ENCODE measurements around the gene ITGAD.
"Not testable (repeated sequence)": the region's sequence is repeated elsewhere in the genome, so short reads cannot be mapped to it uniquely, and the experiment has no call there.

Gene ITGAD

GRCh38 chr16:31421587-31421986, 28.5 kb downstream of the ITGAD start:
- in situ Hi-C loops (cut with HindIII; ENCODE audit: low pct_ligation_motif_present, low pct_unique_long_range_greater_than_20kb, low sequenced_read_pairs), result no loop called here
- no peak for DNase-seq

- in situ Hi-C loops (cut with HindIII; ENCODE audit: low pct_ligation_motif_present, low pct_unique_long_range_greater_than_20kb, low sequenced_read_pairs), result no loop called here
- DNase-seq, result no peak
Observed at GRCh38 chr16:31423241-31423640, 30.1 kb downstream of the ITGAD start.

- in situ Hi-C loops (cut with HindIII; ENCODE audit: low pct_ligation_motif_present, low pct_unique_long_range_greater_than_20kb, low sequenced_read_pairs), result no loop called here
- no peak for DNase-seq
Observed at GRCh38 chr16:31423801-31424200, 30.7 kb downstream of the ITGAD start.

GRCh38 chr16:31427441-31428278, 34.5 kb downstream of the ITGAD start:
- no peak for DNase-seq
- in situ Hi-C loops (cut with HindIII; ENCODE audit: low pct_ligation_motif_present, low pct_unique_long_range_greater_than_20kb, low sequenced_read_pairs), result no loop called here

GRCh38 chr16:31428279-31428597, 35.1 kb downstream of the ITGAD start, which contains the start of gene COX6A2:
Gene COX6A2 (minus strand): TSS chr16:31428360. CDS start chr16:31428325, 35 bp downstream.
- in situ Hi-C loops (cut with HindIII; ENCODE audit: low pct_ligation_motif_present, low pct_unique_long_range_greater_than_20kb, low sequenced_read_pairs), result no loop called here
- no peak for DNase-seq

GRCh38 chr16:31428638-31429247, 35.6 kb downstream of the ITGAD start:
- in situ Hi-C loops (cut with HindIII; ENCODE audit: low pct_ligation_motif_present, low pct_unique_long_range_greater_than_20kb, low sequenced_read_pairs), result no loop called here
- no peak for DNase-seq

GRCh38 chr16:31429314-31429713, 36.2 kb downstream of the ITGAD start:
- no peak for DNase-seq
- in situ Hi-C loops (cut with HindIII; ENCODE audit: low pct_ligation_motif_present, low pct_unique_long_range_greater_than_20kb, low sequenced_read_pairs), result no loop called here

GRCh38 chr16:31429796-31430195, 36.7 kb downstream of the ITGAD start:
- no peak for DNase-seq
- in situ Hi-C loops (cut with HindIII; ENCODE audit: low pct_ligation_motif_present, low pct_unique_long_range_greater_than_20kb, low sequenced_read_pairs), result no loop called here

GRCh38 chr16:31430380-31431052, 37.4 kb downstream of the ITGAD start:
- in situ Hi-C loops (cut with HindIII; ENCODE audit: low pct_ligation_motif_present, low pct_unique_long_range_greater_than_20kb, low sequenced_read_pairs), result no loop called here
- no peak for DNase-seq

GRCh38 chr16:31435341-31436220, 42.4 kb downstream of the ITGAD start:
- in situ Hi-C loops (cut with HindIII; ENCODE audit: low pct_ligation_motif_present, low pct_unique_long_range_greater_than_20kb, low sequenced_read_pairs), result no loop called here
- DNase-seq, result no peak

- in situ Hi-C loops (cut with HindIII; ENCODE audit: low pct_ligation_motif_present, low pct_unique_long_range_greater_than_20kb, low sequenced_read_pairs), result no loop called here
- DNase-seq, result no peak
Observed at GRCh38 chr16:31436221-31437045, 43.3 kb downstream of the ITGAD start.

- in situ Hi-C loops (cut with HindIII; ENCODE audit: low pct_ligation_motif_present, low pct_unique_long_range_greater_than_20kb, low sequenced_read_pairs), result no loop called here
- no peak for DNase-seq
Observed at GRCh38 chr16:31438414-31438813, 45.3 kb downstream of the ITGAD start.

- in situ Hi-C loops (cut with HindIII; ENCODE audit: low pct_ligation_motif_present, low pct_unique_long_range_greater_than_20kb, low sequenced_read_pairs); DNase-seq: not testable (repeated sequence)
Observed at GRCh38 chr16:31439023-31439422, 45.9 kb downstream of the ITGAD start.

GRCh38 chr16:31439519-31439918, 46.4 kb downstream of the ITGAD start:
- in situ Hi-C loops (cut with HindIII; ENCODE audit: low pct_ligation_motif_present, low pct_unique_long_range_greater_than_20kb, low sequenced_read_pairs), result no loop called here
- DNase-seq, result no peak

- in situ Hi-C loops (cut with HindIII; ENCODE audit: low pct_ligation_motif_present, low pct_unique_long_range_greater_than_20kb, low sequenced_read_pairs), result no loop called here
- DNase-seq, result no peak
Observed at GRCh38 chr16:31440516-31441184, 47.5 kb downstream of the ITGAD start.

- no peak for DNase-seq
- in situ Hi-C loops (cut with HindIII; ENCODE audit: low pct_ligation_motif_present, low pct_unique_long_range_greater_than_20kb, low sequenced_read_pairs), result no loop called here
Observed at GRCh38 chr16:31441956-31442355, 48.8 kb downstream of the ITGAD start.

- DNase-seq; in situ Hi-C loops (cut with HindIII; ENCODE audit: low pct_ligation_motif_present, low pct_unique_long_range_greater_than_20kb, low sequenced_read_pairs): not testable (repeated sequence)
Observed at GRCh38 chr16:31445931-31446330, 52.8 kb downstream of the ITGAD start.

All from ACHN (cell line).